Measurements from ENCODE around the gene MC5R.
"Not testable (repeated sequence)": the region's sequence is repeated elsewhere in the genome, so short reads cannot be mapped to it uniquely, and the experiment has no call there.

MC5R gene

DNA sequence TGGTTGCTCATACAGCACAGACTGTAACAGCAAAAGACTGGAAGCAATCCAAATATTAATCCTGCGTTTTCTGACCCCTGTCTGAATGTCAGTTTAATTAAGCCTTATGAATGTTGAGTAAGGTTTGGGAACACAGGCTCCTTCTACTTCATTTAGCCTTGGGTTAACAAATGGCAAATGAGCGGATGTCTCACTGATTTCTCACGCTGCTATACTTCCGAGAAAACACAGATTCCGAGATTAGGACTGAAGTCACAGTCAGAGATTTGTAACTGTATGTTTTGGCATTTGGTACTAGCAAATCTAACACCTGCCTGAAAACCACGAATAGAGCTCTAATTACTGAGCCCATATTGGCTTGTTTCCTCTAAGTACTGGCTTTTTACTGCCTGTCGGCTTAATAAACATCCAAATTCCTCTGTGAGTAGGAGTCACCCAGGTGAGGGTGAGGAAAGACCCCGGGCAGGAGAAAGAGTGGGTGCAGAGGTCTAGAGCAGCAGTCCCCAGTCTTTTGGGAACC, 10.6 kb downstream of the MC5R start:
- DNase-seq (ENCODE audit: extremely low read depth, low read depth), result no peak

DNA sequence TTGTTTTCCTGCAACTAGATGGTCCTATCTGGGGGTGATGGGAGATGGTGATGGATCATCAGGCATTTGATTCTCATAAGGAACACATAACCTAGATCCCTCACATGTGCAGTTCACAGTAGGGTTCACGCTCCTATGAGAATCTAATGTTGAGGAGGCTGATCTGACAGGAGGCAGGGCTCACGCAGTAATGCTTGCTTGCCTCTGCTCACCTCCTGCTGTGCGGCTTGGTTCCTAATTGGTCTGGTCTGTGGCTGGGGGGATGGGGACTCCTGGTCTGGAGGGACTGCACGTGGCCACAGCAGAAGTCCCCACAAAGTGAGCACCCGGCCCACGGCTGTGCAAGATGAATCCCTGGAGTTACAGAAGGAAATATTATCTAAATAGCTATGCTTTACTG, 11.3 kb downstream of the MC5R start:
- TF ChIP-seq CTCF (IDR thresholded peaks at IDR 0.05; ENCODE audit: low read depth, low read length, missing control alignments), result no peak
- no peak overlapping the region for H3K4me3 ChIP-seq (replicated peaks; ENCODE audit: low read depth, low read length)
- DNase-seq (ENCODE audit: extremely low read depth, low read depth), result no peak

More for the DNA sequence above, 10.6 kb downstream of the MC5R start:
- H3K4me3 ChIP-seq (replicated peaks; ENCODE audit: low read depth, low read length), result no peak overlapping the region
- no peak for TF ChIP-seq CTCF (IDR thresholded peaks at IDR 0.05; ENCODE audit: low read depth, low read length, missing control alignments)

GRCh38 chr18:13836559-13836958, 12.6 kb downstream of the MC5R start:
- DNase-seq (ENCODE audit: extremely low read depth, low read depth), result no peak
- no peak overlapping the region for H3K4me3 ChIP-seq (replicated peaks; ENCODE audit: low read depth, low read length)
- no peak for TF ChIP-seq CTCF (IDR thresholded peaks at IDR 0.05; ENCODE audit: low read depth, low read length, missing control alignments)

- TF ChIP-seq CTCF (IDR thresholded peaks at IDR 0.05; ENCODE audit: low read depth, low read length, missing control alignments), result no peak
- no peak for DNase-seq (ENCODE audit: extremely low read depth, low read depth)
- no peak overlapping the region for H3K4me3 ChIP-seq (replicated peaks; ENCODE audit: low read depth, low read length)
Observed at GRCh38 chr18:13849791-13850190, 25.8 kb downstream of the MC5R start.

DNA sequence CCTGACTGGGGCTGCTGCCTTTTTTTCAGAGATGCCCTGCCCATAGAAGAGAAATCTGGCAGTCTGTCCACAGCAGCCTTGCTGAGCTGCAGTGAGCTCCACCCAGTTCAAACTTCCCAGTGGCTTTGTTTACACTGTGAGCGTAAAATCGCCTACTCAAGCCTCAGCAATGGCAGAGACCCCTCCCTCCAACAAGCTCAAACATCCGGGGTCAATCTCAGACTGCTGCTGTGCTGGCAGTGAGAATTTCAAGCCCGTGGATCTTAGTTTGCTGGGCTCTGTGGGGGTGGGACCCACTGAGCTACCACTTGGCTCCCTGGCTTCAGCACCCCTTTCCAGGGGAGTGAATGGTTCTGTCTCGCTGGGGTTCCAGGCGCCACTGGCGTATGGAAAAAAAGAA, 38.9 kb downstream of the MC5R start:
- not testable (repeated sequence) for DNase-seq (ENCODE audit: extremely low read depth, low read depth); H3K4me3 ChIP-seq (replicated peaks; ENCODE audit: low read depth, low read length)

GRCh38 chr18:13868501-13869271, 44.7 kb downstream of the MC5R start:
- no peak for DNase-seq (ENCODE audit: extremely low read depth, low read depth)
- H3K4me3 ChIP-seq (replicated peaks; ENCODE audit: low read depth, low read length), result no peak overlapping the region
- no peak for TF ChIP-seq CTCF (IDR thresholded peaks at IDR 0.05; ENCODE audit: low read depth, low read length, missing control alignments)

DNA sequence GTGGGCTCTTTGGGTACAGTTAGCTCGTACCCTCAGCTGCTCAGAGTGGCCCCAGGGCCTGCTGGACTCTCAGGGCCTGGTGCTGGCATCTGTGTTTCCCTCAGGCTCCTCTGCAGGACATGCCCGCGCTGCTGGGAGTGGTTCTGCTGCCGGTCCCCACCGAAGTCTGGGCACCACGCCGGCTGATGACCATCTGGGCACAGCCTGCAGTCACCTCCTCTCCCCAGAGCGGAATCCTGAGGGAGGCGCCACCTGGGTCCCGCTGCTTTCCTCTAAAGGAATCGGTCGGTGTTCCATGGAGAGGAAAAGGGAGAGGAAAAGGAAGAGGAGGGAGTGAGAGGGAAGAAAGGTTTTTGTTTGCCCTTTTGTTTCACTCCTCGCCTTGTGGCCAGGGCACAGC, 47.8 kb downstream of the MC5R start:
- no peak overlapping the region for H3K4me3 ChIP-seq (replicated peaks; ENCODE audit: low read depth, low read length)
- no peak for DNase-seq (ENCODE audit: extremely low read depth, low read depth)
- TF ChIP-seq CTCF (IDR thresholded peaks at IDR 0.05; ENCODE audit: low read depth, low read length, missing control alignments), result no peak

Measured in HFF-Myc (cell line).